ENCODE data around the gene SPCS2.

DNA sequence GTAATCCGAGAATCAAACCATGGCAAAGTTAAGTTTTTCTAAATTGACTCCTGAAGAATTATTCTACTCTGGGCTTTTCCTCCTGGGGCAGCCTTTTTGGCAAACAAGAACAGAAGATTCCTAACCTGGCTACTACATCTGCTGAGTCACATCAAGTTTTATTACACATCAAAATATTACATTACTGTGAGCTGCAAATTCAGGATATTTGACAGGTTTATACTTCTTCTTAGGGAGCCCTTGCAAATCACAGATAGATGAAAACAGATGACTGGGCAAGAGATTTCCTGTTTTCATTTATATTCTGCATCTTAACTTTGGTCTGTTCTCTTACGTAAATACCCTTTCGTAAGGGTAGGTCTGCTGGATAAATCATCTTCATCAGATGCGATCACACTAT is 23.8 kb upstream of the SPCS2 start:
- TF ChIP-seq, protein P1, sequence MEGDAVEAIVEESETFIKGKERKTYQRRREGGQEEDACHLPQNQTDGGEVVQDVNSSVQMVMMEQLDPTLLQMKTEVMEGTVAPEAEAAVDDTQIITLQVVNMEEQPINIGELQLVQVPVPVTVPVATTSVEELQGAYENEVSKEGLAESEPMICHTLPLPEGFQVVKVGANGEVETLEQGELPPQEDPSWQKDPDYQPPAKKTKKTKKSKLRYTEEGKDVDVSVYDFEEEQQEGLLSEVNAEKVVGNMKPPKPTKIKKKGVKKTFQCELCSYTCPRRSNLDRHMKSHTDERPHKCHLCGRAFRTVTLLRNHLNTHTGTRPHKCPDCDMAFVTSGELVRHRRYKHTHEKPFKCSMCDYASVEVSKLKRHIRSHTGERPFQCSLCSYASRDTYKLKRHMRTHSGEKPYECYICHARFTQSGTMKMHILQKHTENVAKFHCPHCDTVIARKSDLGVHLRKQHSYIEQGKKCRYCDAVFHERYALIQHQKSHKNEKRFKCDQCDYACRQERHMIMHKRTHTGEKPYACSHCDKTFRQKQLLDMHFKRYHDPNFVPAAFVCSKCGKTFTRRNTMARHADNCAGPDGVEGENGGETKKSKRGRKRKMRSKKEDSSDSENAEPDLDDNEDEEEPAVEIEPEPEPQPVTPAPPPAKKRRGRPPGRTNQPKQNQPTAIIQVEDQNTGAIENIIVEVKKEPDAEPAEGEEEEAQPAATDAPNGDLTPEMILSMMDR (IDR thresholded peaks at IDR 0.05) = no peak
- TF ChIP-seq POLR2A (IDR thresholded peaks at IDR 0.05) = no peak

All from tibial nerve (tissue), 3 donors.